NCI-H1105 treated with DMSO at 0.1 percent for 48 hours (cell line): ENCODE measurements around the gene KAT6B.

Experiments
- DNase-seq: peaks from one replicate; lab custom pipeline; 2025; lab: John Stamatoyannopoulos, UW

The KAT6B gene

GRCh38 chr10:74921744-74922143, 95.3 kb downstream of the KAT6B start:
- no peak for DNase-seq

GRCh38 chr10:74922921-74923320, 96.5 kb downstream of the KAT6B start:
- no peak for DNase-seq

DNA sequence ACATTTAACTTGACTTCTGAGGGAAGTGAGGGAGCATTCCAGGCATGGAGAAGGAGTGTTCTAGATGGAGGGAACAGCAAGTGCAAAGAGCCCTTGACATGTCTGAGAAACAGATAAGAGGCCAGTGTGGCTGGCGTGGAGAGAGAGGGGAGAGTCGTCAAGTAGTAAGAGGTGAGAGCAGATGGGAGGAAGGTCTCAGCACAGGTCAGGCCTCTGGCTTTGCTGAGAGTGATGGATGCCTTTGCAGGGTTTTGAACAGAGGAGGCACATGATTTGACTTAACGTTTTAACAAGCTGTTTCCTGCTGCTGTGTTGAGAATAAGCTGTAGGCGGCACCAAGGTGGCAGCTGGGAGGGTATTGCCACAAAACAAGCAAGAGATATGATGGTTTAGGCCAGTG, 97.2 kb downstream of the KAT6B start:
- no peak for DNase-seq

DNA sequence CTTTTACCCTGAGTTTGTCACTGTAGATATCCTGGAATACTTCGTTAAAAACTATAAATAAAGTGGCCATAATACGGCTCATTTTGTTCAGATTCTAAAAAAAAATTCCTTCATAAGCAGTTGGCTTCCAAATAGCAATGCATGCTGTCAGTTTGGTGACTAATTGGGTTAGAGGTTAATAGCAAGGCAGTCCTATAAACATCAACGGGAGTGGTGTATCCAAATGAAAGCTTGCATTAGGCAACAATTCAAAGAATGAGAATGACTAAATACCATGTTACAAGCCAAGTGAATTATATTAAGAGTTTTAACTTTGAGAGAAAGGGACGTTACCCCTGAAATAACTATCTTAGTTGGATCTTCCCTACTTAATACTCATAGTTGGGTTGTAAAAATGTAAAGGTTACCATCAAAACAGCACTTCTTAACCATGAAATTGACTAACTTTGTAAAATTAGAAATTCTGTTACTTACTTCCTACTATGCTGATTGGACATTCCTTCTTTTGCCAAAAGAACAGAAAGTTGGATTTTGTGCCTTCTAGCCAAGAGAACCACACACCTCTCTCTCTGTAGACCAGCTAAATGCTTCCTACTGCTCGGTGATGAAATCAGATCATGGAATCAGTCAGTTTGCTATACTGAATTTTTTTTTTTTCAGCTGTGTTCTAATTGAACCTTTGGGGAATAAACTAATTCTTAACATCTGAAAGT, 98.0 kb downstream of the KAT6B start:
- DNase-seq: no peak

DNA sequence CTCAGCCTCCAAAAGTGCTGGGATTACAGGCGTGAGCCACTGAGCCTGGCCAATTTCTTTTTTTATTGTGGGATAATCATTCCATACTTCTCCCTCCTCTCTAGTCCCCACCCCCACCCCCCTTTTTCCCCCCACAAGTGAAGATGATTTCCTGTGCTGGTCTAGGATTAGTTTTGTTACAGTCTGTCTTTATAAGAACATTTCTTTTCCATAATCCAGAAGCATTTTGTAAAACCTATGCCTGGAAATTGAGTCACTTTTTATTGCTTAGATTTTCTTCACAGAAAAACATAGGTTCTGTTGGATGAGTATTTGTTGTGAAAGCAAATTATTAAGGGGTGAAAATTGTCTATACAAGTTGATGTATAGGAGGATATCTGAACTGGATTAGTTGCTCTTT, 98.9 kb downstream of the KAT6B start:
- no peak for DNase-seq

GRCh38 chr10:74925708-74926107, 99.3 kb downstream of the KAT6B start:
- DNase-seq: peak; percentile 3

- DNase-seq: no peak
Measured at GRCh38 chr10:74926791-74927585, 100.6 kb downstream of the KAT6B start.

- no peak for DNase-seq
Measured at GRCh38 chr10:74927701-74928100, 101.3 kb downstream of the KAT6B start.

DNA sequence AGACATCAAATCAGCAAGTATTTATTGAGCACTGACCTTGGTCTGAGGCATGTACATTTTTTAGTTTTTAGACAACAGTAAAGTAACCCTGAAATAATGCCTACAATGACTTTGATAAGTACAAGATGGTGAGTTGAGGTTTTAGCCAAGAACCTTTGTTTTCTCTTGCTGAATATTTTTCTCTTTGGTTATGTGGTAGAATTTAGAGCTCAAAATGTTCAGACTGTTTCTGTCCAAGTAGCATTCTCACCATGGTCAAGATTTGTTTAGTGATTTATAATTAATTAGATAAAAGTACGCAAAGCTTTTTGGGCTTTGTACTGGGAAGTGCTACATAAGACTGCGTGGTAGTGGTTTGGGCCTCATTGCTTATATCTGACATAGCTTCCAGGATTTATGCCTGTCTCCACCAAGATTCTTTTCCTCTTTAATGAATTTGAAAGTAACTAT, 102.4 kb downstream of the KAT6B start:
- no peak for DNase-seq

- DNase-seq: no peak
Measured at GRCh38 chr10:74929197-74929596, 102.8 kb downstream of the KAT6B start.

GRCh38 chr10:74930965-74931364, 104.6 kb downstream of the KAT6B start:
- peak; percentile 7 for DNase-seq

DNA sequence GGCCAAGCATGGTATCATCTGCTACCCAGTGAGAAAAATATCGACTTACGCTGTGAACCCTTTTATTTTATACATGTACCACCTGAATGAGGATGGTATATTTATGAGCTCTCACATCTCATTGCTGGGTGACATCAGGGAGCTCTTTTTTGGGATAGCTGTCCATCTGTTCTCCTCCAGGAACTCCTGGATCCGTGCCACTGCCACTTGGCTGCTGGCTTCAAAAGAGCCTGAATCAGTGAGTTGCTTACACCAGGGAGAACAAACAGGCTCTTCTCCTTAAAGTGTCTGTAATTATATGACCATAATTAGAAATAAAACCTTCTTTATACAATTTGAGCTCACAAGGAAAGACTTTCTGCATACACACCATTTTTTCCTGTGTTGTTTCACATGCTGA, 106.2 kb downstream of the KAT6B start:
- DNase-seq: peak; percentile 75

GRCh38 chr10:74934100-74934812, 107.9 kb downstream of the KAT6B start:
- DNase-seq: no peak

GRCh38 chr10:74936577-74937265, 110.3 kb downstream of the KAT6B start:
- DNase-seq: no peak

- no peak for DNase-seq
Measured at GRCh38 chr10:74937266-74937856, 111.0 kb downstream of the KAT6B start.

DNA sequence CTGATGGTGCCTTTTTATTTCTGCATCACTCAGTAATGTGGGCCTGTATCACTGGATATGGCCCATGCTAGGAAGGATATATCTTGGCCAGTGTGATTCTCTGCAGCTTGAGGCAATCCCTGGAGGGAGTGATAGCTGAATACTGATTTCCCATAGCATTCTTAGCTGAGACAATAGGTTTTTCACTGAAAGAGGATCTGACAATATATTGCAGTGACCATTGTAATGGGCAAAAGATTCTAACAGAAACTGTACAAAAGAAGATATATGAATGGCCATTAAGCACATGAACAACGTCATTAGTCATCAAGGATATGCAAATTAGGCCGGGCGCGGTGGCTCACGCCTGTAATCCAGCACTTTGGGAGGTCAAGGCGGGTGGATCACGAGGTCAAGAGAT, 117.8 kb downstream of the KAT6B start:
- DNase-seq: no peak

DNA sequence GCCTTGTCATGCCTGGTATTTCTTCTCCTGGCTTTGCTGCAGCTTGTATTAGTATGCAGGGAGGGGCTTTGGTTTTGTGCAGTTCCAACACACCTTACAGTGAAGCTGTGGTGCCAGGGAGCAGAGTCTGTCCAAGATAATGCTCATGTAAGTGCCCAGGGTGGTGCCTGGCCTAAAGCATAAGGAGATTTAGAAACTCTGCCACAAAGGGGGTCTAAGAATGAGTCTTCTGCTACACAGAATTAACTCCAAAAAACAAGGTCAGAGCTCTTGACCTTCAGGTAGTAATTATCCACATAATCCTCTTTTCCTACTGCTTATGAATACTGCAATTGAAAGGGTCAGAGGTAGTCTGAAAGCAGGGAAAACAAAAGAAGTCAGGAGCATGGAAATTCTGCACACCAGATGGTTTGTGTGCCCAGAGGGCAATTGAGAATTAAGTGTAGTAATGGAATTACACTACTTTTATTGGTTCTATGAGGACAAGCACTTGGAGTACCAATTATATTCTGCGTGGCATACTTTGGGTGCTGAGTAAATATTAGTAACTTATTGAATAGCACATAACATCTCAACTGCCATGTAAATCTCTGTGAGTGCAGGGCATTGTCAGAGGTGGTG, 121.5 kb downstream of the KAT6B start:
- DNase-seq: peak; percentile 83

DNA sequence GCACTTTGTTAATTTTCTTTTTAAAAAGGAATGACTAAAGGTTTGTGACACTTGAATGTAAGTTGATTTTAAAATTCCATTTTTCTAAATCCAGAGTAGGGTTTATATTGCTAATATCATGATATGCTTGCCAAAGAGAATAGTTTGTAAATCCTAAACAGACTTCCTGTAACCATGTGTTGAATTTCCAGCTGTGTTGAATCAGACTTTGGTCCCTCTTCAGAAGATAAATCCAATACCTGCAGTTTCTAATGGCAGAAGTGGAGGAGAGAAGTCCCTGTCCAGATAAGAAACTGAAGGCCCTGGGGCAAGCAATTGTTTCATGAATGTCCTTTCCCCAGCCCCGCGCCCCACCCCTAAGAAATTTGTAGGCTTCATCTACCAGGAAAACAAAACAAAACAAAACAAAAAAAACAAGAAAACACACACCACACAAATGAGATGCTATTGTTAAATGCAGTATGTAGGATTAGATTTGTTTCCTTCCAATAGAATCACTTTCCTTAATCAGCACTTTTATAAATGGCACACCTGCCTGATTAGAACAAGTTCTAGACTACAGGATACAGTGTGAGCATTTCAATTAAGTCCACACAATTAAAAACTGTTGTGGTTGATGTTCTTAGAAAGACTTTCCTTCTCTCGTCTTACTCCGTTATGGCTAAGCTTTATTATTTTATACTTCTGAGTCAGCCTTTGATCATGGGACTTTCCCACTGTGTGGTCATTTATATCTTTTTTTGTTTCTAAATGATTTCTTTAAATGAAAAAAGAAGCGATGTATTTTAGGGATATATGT, 122.8 kb downstream of the KAT6B start:
- DNase-seq: no peak

DNA sequence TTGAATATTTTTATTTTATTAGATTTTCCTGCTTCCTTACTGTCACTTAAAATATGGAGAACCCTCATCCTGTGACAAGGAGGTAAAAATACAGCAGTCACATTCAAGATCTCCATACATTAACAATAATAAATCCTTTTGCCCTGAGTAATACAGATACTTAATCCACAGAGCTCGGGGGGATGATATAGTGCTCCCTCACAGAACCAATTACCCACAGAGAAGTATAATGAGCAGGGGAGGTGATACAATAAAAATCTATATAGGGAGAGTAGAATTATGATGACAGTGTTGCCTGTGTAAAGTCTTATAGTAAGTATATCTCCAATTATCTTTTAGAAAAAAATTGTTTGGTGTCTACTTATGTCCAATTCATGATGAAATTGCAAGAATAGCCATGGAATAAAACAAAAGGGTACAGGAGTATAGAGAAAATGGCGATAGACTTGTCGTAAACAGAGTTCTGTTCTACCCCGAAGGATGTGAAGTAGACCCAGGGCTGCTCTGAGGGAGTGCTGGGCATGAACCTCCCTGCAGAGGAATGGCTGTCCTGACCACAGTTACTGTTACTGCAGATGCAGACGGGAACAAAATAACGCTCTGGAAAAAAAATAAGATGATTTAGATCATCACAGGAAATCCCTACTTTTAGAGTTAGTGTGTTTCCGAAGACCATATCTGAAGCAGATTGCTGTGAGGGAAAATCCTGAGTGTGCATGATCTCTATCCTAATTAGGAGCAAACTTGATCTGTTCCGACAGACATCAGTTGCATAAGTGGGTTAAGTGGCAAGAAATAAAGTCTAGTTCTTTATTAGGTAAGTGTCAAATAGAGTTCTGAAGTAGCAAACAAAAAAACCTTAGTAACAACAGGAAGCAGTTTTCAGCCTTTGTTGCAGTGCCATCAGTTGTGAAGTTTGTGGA, 123.7 kb downstream of the KAT6B start:
- DNase-seq: no peak
